IPS-15b (cell line): ENCODE measurements around the gene ATXN3.

ENCODE experiments used
- H3K27me3 ChIP-seq: one replicate; pipeline ENCODE4 v1.6.1; 2013; ENCODE audit warnings: low read length; ENCODE audit not compliant: control insufficient read depth, insufficient read depth
- H3K36me3 ChIP-seq: one replicate; pipeline ENCODE4 v1.6.1; 2013; ENCODE audit warnings: low read length; ENCODE audit not compliant: control insufficient read depth, insufficient read depth
- H3K4me1 ChIP-seq: one replicate; pipeline ENCODE4 v1.6.1; 2013; ENCODE audit warnings: mild to moderate bottlenecking, low read length; ENCODE audit not compliant: control insufficient read depth, insufficient read depth
- H3K4me3 ChIP-seq: one replicate; pipeline ENCODE4 v1.5.1; 2013; ENCODE audit warnings: low read depth, low read length
- H3K9ac ChIP-seq: one replicate; pipeline ENCODE4 v1.6.1; 2013; ENCODE audit warnings: low read depth, mild to moderate bottlenecking, low read length
- H3K9me3 ChIP-seq: one replicate; pipeline ENCODE4 v1.6.1; 2013; ENCODE audit warnings: mild to moderate bottlenecking, low read length; ENCODE audit not compliant: control insufficient read depth, insufficient read depth

The ATXN3 gene

DNA sequence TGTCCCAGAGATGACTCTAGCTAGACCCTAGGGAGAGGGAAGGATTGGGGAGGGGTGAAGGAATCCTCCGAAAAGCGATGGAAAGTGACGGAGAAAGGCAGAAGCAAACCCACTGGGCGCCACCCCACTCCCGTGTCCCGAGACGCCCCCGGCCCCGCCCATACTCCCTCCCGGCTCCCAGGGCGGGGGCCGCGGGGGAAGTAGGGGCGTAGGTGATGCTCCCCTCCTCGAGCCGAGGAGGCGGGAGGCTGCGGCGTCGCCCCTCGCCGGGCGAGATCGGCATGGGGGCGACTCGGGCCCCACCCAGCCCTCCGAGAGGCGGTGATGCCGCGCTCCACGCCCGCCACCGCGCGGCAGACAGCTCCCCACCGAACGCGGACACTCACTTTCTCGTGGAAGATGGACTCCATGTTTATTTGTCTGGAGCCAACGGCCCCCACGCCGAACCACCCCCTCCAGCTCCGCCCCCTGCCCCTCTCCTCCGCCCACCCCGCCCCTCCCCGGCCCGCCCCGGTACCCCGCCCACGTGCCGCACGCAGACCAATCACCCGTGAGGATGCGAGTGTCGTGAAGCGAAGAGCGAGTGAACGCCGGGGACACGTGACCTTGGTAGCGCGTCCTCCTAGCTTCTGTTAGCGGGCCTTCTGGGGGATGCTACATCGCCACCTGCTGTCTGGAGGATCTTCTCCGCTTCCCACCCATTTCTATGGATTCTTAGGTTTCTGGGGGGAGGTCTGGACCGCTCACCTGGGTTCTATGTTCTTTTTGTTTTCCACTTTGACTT is at the start of gene ATXN3:
TSS of gene ATXN3 (minus strand) at position 440 of the 784 bp plus-strand sequence. CDS start at position 410, 30 bp downstream.
- Histone ChIP-seq H3K9me3 (no peaks in the 10 kb centered on the region), H3K27me3 (no peaks in the 10 kb centered on the region), H3K9ac (peak within 1 kb of the TSS; percentile 76), H3K4me1 (peaks cover 14% of the 10 kb centered on the region), H3K36me3 (no peaks in the 10 kb centered on the region), H3K4me3 (peak within 1 kb of the TSS; percentile 99)

DNA sequence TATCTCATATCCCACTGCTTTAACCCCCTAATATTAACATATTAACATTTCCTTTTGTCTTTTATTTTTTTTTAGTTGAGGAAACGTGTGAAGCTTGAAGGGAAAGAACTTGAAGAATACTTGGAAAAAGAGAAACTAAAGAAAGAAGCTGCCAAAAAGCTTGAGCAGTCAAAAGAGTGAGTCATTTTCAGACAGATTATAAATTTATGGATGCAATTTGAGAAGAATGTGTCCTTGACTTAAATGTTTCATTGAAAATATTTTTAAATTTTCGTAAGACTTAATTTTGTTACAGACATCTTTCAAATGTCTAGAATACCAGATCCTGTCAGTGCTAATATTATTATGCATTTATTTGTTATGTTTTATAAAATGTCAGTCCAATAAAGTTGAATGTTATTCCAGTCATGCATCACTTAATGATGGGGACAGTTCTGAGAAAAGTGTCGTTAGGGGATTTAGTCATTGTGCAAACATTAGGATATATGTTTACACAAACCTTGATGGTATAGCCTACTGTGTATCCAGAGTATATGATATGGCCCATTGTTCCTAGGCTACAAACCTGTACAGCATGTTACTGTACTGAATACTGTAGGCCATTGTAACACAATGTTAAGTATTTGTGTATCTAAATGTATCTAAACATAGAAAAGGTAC is 48.0 kb upstream of the ATXN3 start:
- Histone ChIP-seq H3K36me3 (peaks cover 7% of the 10 kb centered on the region), H3K4me3 (no peak overlapping the region), H3K27me3 (no peaks in the 10 kb centered on the region), H3K4me1 (no peaks in the 10 kb centered on the region), H3K9me3 (no peaks in the 10 kb centered on the region), H3K9ac (no peak overlapping the region)

DNA sequence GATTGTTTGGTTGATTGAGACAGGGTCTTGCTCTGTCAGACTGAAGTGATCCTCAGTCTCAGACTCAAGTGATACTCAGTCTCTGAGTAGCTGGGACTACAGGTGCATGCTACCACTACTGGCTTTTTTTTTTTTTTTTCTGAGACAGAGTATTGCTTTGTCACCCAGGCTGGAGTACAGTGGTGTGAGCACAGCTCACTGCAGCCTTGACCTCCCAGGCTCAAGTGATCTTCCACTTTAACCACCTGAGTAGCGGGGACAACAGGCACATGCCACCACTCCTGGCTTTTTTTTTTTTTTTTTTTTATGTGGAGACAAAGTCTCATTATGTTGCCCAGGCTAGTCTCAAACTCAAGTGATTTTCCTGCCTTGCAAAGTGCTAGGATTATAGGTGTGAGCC is 47.2 kb upstream of the ATXN3 start:
- H3K27me3 ChIP-seq = no peaks in the 10 kb centered on the region
- H3K4me1 ChIP-seq = no peaks in the 10 kb centered on the region
- H3K9me3 ChIP-seq = no peaks in the 10 kb centered on the region
- no peak overlapping the region for H3K4me3 ChIP-seq
- H3K36me3 ChIP-seq = peaks cover 10% of the 10 kb centered on the region
- H3K9ac ChIP-seq = no peak overlapping the region

DNA sequence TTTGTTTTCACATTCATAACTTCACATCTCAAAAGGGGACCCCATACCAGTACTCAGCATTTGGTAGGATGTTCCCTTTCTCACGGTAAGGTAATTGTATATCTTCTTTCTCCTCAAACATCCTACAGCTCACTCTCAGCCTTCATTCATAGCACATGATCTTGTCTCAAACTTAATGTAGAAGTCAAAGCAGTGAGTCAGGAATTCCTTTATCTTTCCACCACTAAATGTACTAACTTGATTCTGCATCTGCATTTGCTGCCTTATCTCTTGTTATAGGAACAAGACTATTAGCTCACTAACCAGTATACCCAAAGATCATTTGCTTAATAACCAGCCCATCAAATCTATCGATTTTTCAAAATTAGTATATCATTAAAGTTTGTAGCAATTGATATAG is 38.3 kb upstream of the ATXN3 start:
- no peaks in the 10 kb centered on the region for H3K9me3 ChIP-seq
- H3K36me3 ChIP-seq = peaks cover 32% of the 10 kb centered on the region
- H3K4me1 ChIP-seq = no peaks in the 10 kb centered on the region
- no peak overlapping the region for H3K4me3 ChIP-seq
- H3K27me3 ChIP-seq = no peaks in the 10 kb centered on the region
- no peak overlapping the region for H3K9ac ChIP-seq

GRCh38 chr14:92143962-92144361 is 37.6 kb upstream of the ATXN3 start:
- H3K9ac ChIP-seq = no peak overlapping the region
- no peaks in the 10 kb centered on the region for H3K9me3 ChIP-seq
- no peaks in the 10 kb centered on the region for H3K4me1 ChIP-seq
- peaks cover 28% of the 10 kb centered on the region for H3K36me3 ChIP-seq
- H3K27me3 ChIP-seq = no peaks in the 10 kb centered on the region
- H3K4me3 ChIP-seq = no peak overlapping the region

- peaks cover 28% of the 10 kb centered on the region for H3K36me3 ChIP-seq
- no peak overlapping the region for H3K9ac ChIP-seq
Measured at GRCh38 chr14:92143309-92143708, 36.9 kb upstream of the ATXN3 start.

DNA sequence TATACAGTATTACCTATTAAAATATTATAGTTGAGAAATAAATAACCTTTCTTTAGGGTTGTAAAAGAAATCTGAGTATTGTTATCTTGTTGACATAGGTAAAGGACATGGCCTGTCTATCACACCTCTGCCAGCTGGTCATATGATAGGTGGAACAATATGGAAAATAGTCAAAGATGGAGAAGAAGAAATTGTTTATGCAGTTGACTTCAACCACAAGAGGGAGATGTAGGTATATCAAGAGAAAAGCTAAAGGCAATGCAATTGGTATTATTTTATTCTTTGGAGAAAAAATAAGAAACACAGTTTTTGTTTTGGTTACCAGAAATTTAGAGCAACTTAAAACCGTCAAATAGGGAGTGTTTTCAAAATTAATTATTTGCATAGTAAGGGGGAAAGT is 28.9 kb upstream of the ATXN3 start:
- peaks cover 11% of the 10 kb centered on the region for H3K36me3 ChIP-seq
- H3K27me3 ChIP-seq = no peaks in the 10 kb centered on the region
- H3K4me1 ChIP-seq = no peaks in the 10 kb centered on the region
- no peak overlapping the region for H3K4me3 ChIP-seq
- H3K9me3 ChIP-seq = no peaks in the 10 kb centered on the region
- no peak overlapping the region for H3K9ac ChIP-seq

More at GRCh38 chr14:92143309-92143708, 36.9 kb upstream of the ATXN3 start:
- Histone ChIP-seq H3K9me3 (no peaks in the 10 kb centered on the region), H3K4me3 (no peak overlapping the region), H3K27me3 (no peaks in the 10 kb centered on the region), H3K4me1 (no peaks in the 10 kb centered on the region)

- no peaks in the 10 kb centered on the region for H3K27me3 ChIP-seq
- no peak overlapping the region for H3K4me3 ChIP-seq
- no peaks in the 10 kb centered on the region for H3K4me1 ChIP-seq
- H3K9ac ChIP-seq = no peak overlapping the region
- H3K36me3 ChIP-seq = peaks cover 11% of the 10 kb centered on the region
- H3K9me3 ChIP-seq = no peaks in the 10 kb centered on the region
Measured at GRCh38 chr14:92134456-92134855, 28.1 kb upstream of the ATXN3 start.

GRCh38 chr14:92122761-92123160 is 16.4 kb upstream of the ATXN3 start:
- Histone ChIP-seq H3K27me3 (no peaks in the 10 kb centered on the region), H3K4me3 (peak overlapping the region; percentile 99), H3K36me3 (peaks cover 8% of the 10 kb centered on the region), H3K9me3 (no peaks in the 10 kb centered on the region), H3K9ac (peak overlapping the region; percentile 100), H3K4me1 (peaks cover 4% of the 10 kb centered on the region)

GRCh38 chr14:92122351-92122677 is 15.9 kb upstream of the ATXN3 start:
- peak overlapping the region; percentile 99 for H3K4me3 ChIP-seq
- no peaks in the 10 kb centered on the region for H3K9me3 ChIP-seq
- peak overlapping the region; percentile 100 for H3K9ac ChIP-seq
- H3K36me3 ChIP-seq = peaks cover 8% of the 10 kb centered on the region
- no peaks in the 10 kb centered on the region for H3K27me3 ChIP-seq
- H3K4me1 ChIP-seq = peaks cover 4% of the 10 kb centered on the region

DNA sequence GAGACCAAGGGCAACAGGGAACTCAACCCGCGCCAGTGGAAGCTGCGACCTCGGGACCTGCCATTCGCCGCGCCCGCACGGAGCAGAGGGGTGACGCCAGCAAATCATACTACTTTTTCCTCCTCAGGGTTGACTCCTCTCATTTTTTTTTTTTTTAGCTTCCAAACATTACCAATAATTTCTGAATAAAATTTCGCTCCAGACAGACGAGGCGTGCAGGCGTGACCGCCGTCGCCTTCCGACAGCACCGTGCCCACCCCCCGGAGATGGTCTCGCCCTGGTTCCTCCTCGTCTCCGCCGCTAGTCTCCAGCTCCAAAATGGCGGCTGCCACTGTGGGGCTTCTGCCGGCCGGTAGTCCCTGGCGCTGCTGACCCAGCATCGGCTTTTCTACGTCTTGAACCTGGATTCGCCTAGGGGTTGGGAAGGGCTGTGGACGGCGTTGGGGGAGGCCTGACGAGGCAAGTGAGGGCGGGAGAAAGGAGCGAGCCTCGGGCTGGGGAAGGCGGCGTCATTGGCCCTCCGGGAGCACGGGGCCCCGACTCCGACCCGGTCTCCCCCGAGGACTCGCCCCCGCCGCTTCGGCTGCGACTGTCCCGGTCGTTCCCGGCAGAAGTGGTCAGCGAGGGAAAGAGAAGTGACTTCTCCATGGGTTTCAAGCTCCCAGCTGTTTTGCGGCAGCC is 15.4 kb upstream of the ATXN3 start, which contains the start of the genes CPSF2 and NDUFB1:
TSS of gene CPSF2 (plus strand) at position 300 of the 681 bp plus-strand sequence. CDS start 9,016 bp downstream, outside the sequence.
TSS of gene NDUFB1 (minus strand) at position 37 of the 681 bp plus-strand sequence. CDS start 4,069 bp downstream, outside the sequence.
- peaks cover 6% of the 10 kb centered on the region for H3K36me3 ChIP-seq
- peak within 1 kb of the TSS; percentile 100 for H3K9ac ChIP-seq
- peak within 1 kb of the TSS; percentile 99 for H3K4me3 ChIP-seq
- no peaks in the 10 kb centered on the region for H3K9me3 ChIP-seq
- H3K4me1 ChIP-seq = peaks cover 4% of the 10 kb centered on the region
- no peaks in the 10 kb centered on the region for H3K27me3 ChIP-seq
